ENCODE measurements around the gene MAP1LC3A.

Gene MAP1LC3A

GRCh38 chr20:34562641-34563040 is 4.1 kb downstream of the MAP1LC3A start:
- in situ Hi-C loops (cut with MboI; ENCODE audit: low sequenced_read_pairs, unreplicated experiment), result no loop called here
- TF ChIP-seq CTCF (IDR thresholded peaks at IDR 0.05; ENCODE audit: borderline replicate concordance, control extremely low read depth, extremely low read depth, insufficient read depth, missing control alignments), result no peak
- no peak for DNase-seq (ENCODE audit: low spot score)

DNA sequence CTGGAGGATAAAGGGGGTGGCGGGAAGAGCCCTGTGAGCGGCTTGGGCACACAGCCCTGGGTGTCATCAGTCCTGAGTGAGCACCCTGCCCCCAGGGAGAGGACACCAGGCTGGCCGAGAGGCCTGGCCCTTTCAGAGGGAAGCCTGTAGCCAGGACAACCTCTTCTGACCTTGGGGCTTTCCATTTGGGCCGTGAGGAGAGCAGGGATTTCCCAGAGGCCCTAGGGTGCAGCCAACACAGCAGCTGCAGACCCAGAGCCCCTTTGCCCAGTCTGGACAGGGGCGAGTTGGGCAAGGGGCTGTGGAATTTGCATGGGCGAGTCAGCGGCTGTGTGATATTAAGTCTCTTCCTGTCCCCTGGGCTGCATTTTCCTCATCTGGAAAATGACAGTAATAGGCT is 6.3 kb downstream of the MAP1LC3A start:
- no peak for TF ChIP-seq CTCF (IDR thresholded peaks at IDR 0.05; ENCODE audit: borderline replicate concordance, control extremely low read depth, extremely low read depth, insufficient read depth, missing control alignments)
- in situ Hi-C loops (cut with MboI; ENCODE audit: low sequenced_read_pairs, unreplicated experiment), result no loop called here
- DNase-seq (ENCODE audit: low spot score), result no peak

DNA sequence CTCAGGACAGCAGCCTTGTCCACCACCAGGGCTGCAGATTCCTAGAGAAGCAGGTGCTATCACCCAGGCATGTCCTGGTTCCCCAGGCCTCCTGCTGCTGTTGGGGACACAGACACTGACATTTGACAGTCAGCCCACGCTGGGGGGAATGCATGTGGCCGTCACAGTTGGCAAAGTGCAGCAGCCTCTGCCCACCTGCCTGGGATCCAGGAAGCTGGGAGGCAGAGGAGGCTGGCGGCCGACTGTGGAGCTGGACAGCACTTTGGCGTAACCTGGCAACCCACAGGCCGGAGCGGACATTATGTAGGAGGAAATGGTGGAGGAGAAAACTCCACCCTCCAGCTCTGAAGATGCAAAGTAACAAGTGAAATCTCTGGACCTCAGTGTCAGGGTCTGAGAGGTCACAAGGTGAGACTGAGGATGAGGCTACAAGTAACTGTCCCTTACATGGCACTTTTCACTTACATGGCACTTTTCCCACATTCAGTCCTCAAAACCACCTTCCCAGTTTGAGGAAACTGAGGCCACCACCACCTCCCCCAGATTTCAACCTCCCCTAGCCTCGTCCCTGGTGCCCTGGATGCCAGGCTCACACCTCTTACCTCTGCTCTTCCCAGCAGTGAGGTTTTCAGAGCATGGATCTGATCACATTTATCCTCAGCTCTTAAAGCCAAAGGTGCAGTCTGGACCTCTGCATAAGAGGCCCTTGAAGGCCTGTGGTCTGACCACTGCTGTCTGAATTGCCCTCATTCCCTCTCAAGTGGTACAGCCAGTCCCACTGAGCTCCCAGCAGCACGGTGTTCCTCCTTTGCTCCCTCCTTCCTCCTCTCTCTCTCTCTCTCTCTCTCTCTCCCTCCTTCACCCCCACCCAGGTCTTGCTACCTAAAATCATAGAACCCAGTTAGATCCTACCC is 8.7 kb downstream of the MAP1LC3A start:
- in situ Hi-C loops (cut with MboI; ENCODE audit: low sequenced_read_pairs, unreplicated experiment), result no loop called here
- TF ChIP-seq CTCF (IDR thresholded peaks at IDR 0.05; ENCODE audit: borderline replicate concordance, control extremely low read depth, extremely low read depth, insufficient read depth, missing control alignments), result no peak
- no peak for DNase-seq (ENCODE audit: low spot score)

DNA sequence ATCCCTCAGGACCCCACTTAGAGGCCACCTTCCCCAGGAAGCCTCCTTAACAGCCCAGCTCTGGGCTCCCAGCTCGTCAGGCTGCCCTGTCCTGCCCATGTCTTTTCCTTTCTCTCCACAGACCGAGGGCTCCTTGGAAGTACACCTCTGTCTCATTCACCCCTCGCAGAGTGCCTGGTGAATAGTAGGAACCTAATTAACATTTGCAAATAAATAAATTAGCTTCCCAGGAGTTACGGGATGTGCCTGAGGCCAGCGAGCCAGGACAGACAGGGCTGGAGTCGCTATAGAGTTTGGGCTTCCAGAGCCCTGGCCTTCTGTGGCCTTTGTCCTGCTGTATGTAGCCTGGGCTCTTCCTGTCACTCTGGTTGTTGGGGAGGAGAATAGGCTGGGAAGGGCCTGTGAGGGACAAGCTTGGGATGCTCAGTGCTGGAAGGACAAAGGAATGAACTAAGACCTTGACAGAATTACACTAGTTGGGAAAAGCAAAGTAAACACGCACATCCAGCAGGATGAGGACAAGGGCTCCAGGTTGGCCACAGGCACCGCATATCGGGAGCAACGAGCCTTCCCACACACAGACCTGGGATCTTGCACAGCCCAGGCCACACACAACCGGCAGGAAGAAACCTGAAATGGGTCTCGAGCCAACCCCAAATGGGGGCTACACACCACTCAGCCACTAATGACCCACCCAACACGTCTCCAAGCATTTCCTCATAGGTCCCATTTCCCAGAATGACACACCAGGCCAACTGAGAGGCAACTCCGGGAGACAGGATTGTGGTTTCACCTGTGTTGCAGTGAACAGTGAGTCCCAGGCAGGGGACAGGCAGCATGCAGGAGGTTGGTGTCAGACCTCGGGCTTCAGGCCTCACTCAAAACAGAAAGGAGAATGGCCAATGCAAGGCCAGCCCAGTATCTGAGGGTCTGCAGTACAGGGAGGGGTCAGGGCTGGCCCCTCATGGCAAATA is 9.7 kb downstream of the MAP1LC3A start:
- no peak for TF ChIP-seq CTCF (IDR thresholded peaks at IDR 0.05; ENCODE audit: borderline replicate concordance, control extremely low read depth, extremely low read depth, insufficient read depth, missing control alignments)
- no peak for DNase-seq (ENCODE audit: low spot score)
- in situ Hi-C loops (cut with MboI; ENCODE audit: low sequenced_read_pairs, unreplicated experiment), result no loop called here

GRCh38 chr20:34569598-34569997 is 11.1 kb downstream of the MAP1LC3A start:
- in situ Hi-C loops (cut with MboI; ENCODE audit: low sequenced_read_pairs, unreplicated experiment), result no loop called here
- DNase-seq (ENCODE audit: low spot score), result no peak
- no peak for TF ChIP-seq CTCF (IDR thresholded peaks at IDR 0.05; ENCODE audit: borderline replicate concordance, control extremely low read depth, extremely low read depth, insufficient read depth, missing control alignments)

GRCh38 chr20:34570859-34571306 is 12.4 kb downstream of the MAP1LC3A start:
- TF ChIP-seq CTCF (IDR thresholded peaks at IDR 0.05; ENCODE audit: borderline replicate concordance, control extremely low read depth, extremely low read depth, insufficient read depth, missing control alignments), result no peak

More at GRCh38 chr20:34570859-34571306, 12.4 kb downstream of the MAP1LC3A start:
- in situ Hi-C loops (cut with MboI; ENCODE audit: low sequenced_read_pairs, unreplicated experiment), result no loop called here
- no peak for DNase-seq (ENCODE audit: low spot score)

All from GM13976 (cell line).